Measurements from ENCODE around the gene SLC30A2.

DNA sequence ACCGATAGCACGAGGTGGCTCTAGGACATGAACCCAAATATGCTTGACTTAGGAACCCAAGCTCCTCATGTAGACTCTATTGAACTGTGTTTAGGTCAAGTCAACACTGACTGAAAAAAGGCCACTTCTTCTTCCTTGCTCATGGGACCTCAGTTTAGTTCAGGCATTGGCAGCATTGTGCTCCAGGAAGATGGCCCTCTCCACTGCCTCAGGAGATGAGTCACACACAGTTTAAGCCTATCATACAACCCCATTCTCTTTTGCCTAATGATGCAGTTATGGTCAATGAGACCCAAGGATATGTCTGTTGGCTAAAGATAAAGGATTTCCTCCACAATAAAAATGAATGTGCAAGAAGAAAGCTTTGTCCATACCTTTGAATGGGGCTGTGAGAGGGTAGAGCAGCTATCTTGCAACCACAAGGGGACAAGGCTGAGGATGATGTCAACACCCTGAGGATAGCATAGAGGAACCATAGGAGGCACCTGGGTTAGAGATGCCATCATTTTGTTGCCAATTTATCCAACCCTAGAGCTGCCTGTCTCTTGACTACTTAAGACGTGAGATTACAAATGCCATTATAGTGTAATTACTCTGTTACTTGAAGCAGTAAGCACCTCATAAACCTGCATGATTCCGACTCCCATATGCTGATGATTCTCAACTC lies 24.5 kb upstream of the SLC30A2 start:
- TF ChIP-seq CTCF (IDR thresholded peaks at IDR 0.05) (no peak), POLR2AphosphoS5 (IDR thresholded peaks at IDR 0.05; ENCODE audit: low read depth, low read length) (no peak), TCF7L2 (IDR thresholded peaks at IDR 0.05; ENCODE audit: low read depth, low read length) (no peak)
